Cardiac fibroblast (primary cell): ENCODE results near the gene PRSS27.

Experiments used
- DNase-seq, 2 donors: peaks; one replicate each; pipeline versions ENCODE4 v3.0.0 to v3.0.0-alpha.2; 2010; ENCODE audit warnings: low read depth in 2 of 2
- H3K4me3 ChIP-seq, 2 donors: replicated peaks in 1 of 2; 1 replicate in 1 of 2; 2 replicates in 1 of 2; pipeline ENCODE4 v1.5.1; 2011; ENCODE audit warnings: low read depth in 2 of 2, low read length in 2 of 2, mild to moderate bottlenecking in 2 of 2, moderate library complexity in 1 of 2
- CTCF ChIP-seq: IDR thresholded peaks from one replicate; pipeline ENCODE4 v1.5.1; 2011; ENCODE audit warnings: low read depth, mild to moderate bottlenecking, low read length, inconsistent platforms

The PRSS27 gene

GRCh38 chr16:2739625-2740430, 19.8 kb upstream of the PRSS27 start:
- DNase-seq = no peak
- no peak overlapping the region for H3K4me3 ChIP-seq
- TF ChIP-seq CTCF = no peak

GRCh38 chr16:2738615-2739014, 18.6 kb upstream of the PRSS27 start:
- no peak overlapping the region for H3K4me3 ChIP-seq
- DNase-seq = no peak
- TF ChIP-seq CTCF = no peak

GRCh38 chr16:2737895-2738418, 17.9 kb upstream of the PRSS27 start:
- H3K4me3 ChIP-seq = no peak overlapping the region
- DNase-seq = no peak
- TF ChIP-seq CTCF = no peak

- TF ChIP-seq CTCF = no peak
- DNase-seq = no peak
- H3K4me3 ChIP-seq = no peak overlapping the region
Observed at GRCh38 chr16:2737238-2737605, 17.2 kb upstream of the PRSS27 start.

GRCh38 chr16:2736476-2737237, 16.6 kb upstream of the PRSS27 start:
- no peak for DNase-seq
- H3K4me3 ChIP-seq = no peak overlapping the region
- no peak for TF ChIP-seq CTCF

GRCh38 chr16:2734844-2735515, 15.0 kb upstream of the PRSS27 start:
- no peak for DNase-seq
- TF ChIP-seq CTCF = no peak
- no peak overlapping the region for H3K4me3 ChIP-seq
